Esophagus (tissue), 2 donors: ENCODE measurements around the gene SNAPC3. TPM values are rescaled to one million over a fixed set of nuclear protein-coding genes. Genes with fewer than 3 reads are reported as not detected.
"Not testable (repeated sequence)": the region's sequence is repeated elsewhere in the genome, so short reads cannot be mapped to it uniquely, and the experiment has no call there.

Experiments used
- H3K27ac ChIP-seq, 2 donors: one replicate each; pipeline ENCODE4 v1.5.1; 2013; ENCODE audit warnings: low read depth in 2 of 2, mild to moderate bottlenecking in 2 of 2, inconsistent platforms in 1 of 2, low read length in 1 of 2, moderate library complexity in 1 of 2
- H3K27me3 ChIP-seq, 2 donors: one replicate each; pipeline ENCODE4 v1.6.1; 2013; ENCODE audit warnings: low read length in 2 of 2, control low read depth in 1 of 2, mild to moderate bottlenecking in 1 of 2; ENCODE audit not compliant: insufficient read depth in 2 of 2, control insufficient read depth in 1 of 2
- H3K36me3 ChIP-seq, 2 donors: one replicate each; pipeline ENCODE4 v1.6.1; 2013; ENCODE audit warnings: low read length in 1 of 2; ENCODE audit not compliant: control insufficient read depth in 2 of 2, insufficient read depth in 2 of 2
- H3K4me1 ChIP-seq, 2 donors: one replicate each; pipeline ENCODE4 v1.6.1; 2013; ENCODE audit warnings: low read length in 1 of 2; ENCODE audit not compliant: control insufficient read depth in 2 of 2, insufficient read depth in 2 of 2
- H3K4me3 ChIP-seq, 2 donors: one replicate each; pipeline ENCODE4 v1.5.1; 2013; ENCODE audit warnings: low read length in 2 of 2, mild to moderate bottlenecking in 2 of 2, low read depth in 1 of 2, moderate library complexity in 1 of 2
- H3K9me3 ChIP-seq, 2 donors: one replicate each; pipeline ENCODE4 v1.6.1; 2013; ENCODE audit warnings: mild to moderate bottlenecking in 2 of 2, low read depth in 1 of 2, low read length in 1 of 2, moderate library complexity in 1 of 2; ENCODE audit not compliant: control insufficient read depth in 2 of 2, insufficient read depth in 1 of 2
- WGBS, 2 donors: extraction: QIAGEN DNeasy Blood & Tissue Kit; methylation state at CpG; one replicate each; pipeline ENCODE4 v1.1.7; 2013; 5-methylcytosine and 5-hydroxymethylcytosine counted together
- polyA plus RNA-seq, 2 donors: library from polyadenylated mRNA; stranded (reverse); fragments of 200-250 nt; gene quantifications; one replicate each; pipeline ENCODE4 v1.2.3, GENCODE V29; 2013
- donor health status: healthy with polysubstance abuse.
- donor health status: Bipolar disorder and iron deficiency.

SNAPC3 gene
- polyA plus RNA-seq, 2 donors, result 10.8 to 12.9 TPM

GRCh38 chr9:15420796-15421195, 1.9 kb upstream of the SNAPC3 start:
- no peaks in the 10 kb centered on the region for H3K9me3 ChIP-seq
- H3K27ac ChIP-seq, result no peak overlapping the region
- no peaks in the 10 kb centered on the region for H3K27me3 ChIP-seq
- no peak overlapping the region for H3K4me3 ChIP-seq
- WGBS, 2 donors, result 64 to 75% methylated on average over 5 of the region's 5 CpGs
- H3K36me3 ChIP-seq, result peaks cover 0 to under 1% of the 10 kb centered on the region in 2 donors
- no peaks in the 10 kb centered on the region for H3K4me1 ChIP-seq

GRCh38 chr9:15421532-15421931, 1.1 kb upstream of the SNAPC3 start:
- H3K9me3 ChIP-seq, result no peaks in the 10 kb centered on the region
- no peaks in the 10 kb centered on the region for H3K4me1 ChIP-seq
- H3K27ac ChIP-seq, result peak overlapping the region in 1 of 2 donors; percentile 93
- no peaks in the 10 kb centered on the region for H3K27me3 ChIP-seq
- peak overlapping the region in 1 of 2 donors; percentile 75 for H3K4me3 ChIP-seq
- H3K36me3 ChIP-seq, result peaks cover 0 to 5% of the 10 kb centered on the region in 2 donors
- WGBS, 2 donors, result 71 to 81% methylated on average over 6 of the region's 6 CpGs

- Histone ChIP-seq H3K4me3 (peak overlapping the region; percentile 75 to 98), H3K36me3 (peaks cover 0 to 5% of the 10 kb centered on the region in 2 donors), H3K9me3 (no peaks in the 10 kb centered on the region), H3K4me1 (no peaks in the 10 kb centered on the region), H3K27ac (peak overlapping the region; percentile 93 to 96), H3K27me3 (no peaks in the 10 kb centered on the region)
- WGBS, 2 donors, result 28 to 41% methylated on average over 9 of the region's 9 CpGs
These were observed 695 bp upstream of the SNAPC3 start for GRCh38 chr9:15421990-15422371.

- Histone ChIP-seq H3K27ac (peak overlapping the region; percentile 75 to 92), H3K36me3 (peaks cover 0 to 5% of the 10 kb centered on the region in 2 donors), H3K4me1 (no peaks in the 10 kb centered on the region), H3K4me3 (peak overlapping the region; percentile 75 to 98), H3K27me3 (no peaks in the 10 kb centered on the region), H3K9me3 (no peaks in the 10 kb centered on the region)
- WGBS, 2 donors, result 1 to 3% methylated on average over 18 of the region's 18 CpGs
These were observed 732 bp downstream of the SNAPC3 start for GRCh38 chr9:15423231-15423985.

- H3K36me3 ChIP-seq, result peaks cover 0 to 5% of the 10 kb centered on the region in 2 donors
- H3K4me3 ChIP-seq, result no peak overlapping the region
- peaks cover 0 to 2% of the 10 kb centered on the region in 2 donors for H3K4me1 ChIP-seq
- no peaks in the 10 kb centered on the region for H3K27me3 ChIP-seq
- no peak overlapping the region for H3K27ac ChIP-seq
- WGBS, 2 donors, result 74 to 92% methylated on average over 8 of the region's 8 CpGs
- no peaks in the 10 kb centered on the region for H3K9me3 ChIP-seq
These were observed 3.3 kb downstream of the SNAPC3 start for GRCh38 chr9:15426019-15426418.

- not testable (repeated sequence) for H3K36me3 ChIP-seq, H3K27ac ChIP-seq, H3K4me3 ChIP-seq, H3K9me3 ChIP-seq, H3K27me3 ChIP-seq, H3K4me1 ChIP-seq
- 88% methylated on average over 7 of the region's 7 CpGs for WGBS, 2 donors
These were observed 5.0 kb downstream of the SNAPC3 start for GRCh38 chr9:15427702-15428101.

GRCh38 chr9:15430920-15431844, 8.5 kb downstream of the SNAPC3 start:
- Histone ChIP-seq H3K4me1 (peaks cover 0 to 2% of the 10 kb centered on the region in 2 donors), H3K9me3 (no peaks in the 10 kb centered on the region), H3K36me3 (peaks cover 0 to under 1% of the 10 kb centered on the region in 2 donors), H3K4me3 (no peak overlapping the region), H3K27ac (peak overlapping the region; percentile 14 to 34), H3K27me3 (no peaks in the 10 kb centered on the region)
- 31 to 43% methylated on average over 5 of the region's 5 CpGs for WGBS, 2 donors

GRCh38 chr9:15433191-15433590, 10.5 kb downstream of the SNAPC3 start:
- Histone ChIP-seq H3K36me3 (no peaks in the 10 kb centered on the region), H3K4me1 (peaks cover 0 to 2% of the 10 kb centered on the region in 2 donors), H3K27ac (no peak overlapping the region), H3K9me3 (no peaks in the 10 kb centered on the region), H3K27me3 (no peaks in the 10 kb centered on the region), H3K4me3 (no peak overlapping the region)
- WGBS, 2 donors, result 86 to 87% methylated on average over 4 of the region's 4 CpGs

GRCh38 chr9:15433661-15434060, 11.0 kb downstream of the SNAPC3 start:
- 91 to 98% methylated on average over 3 of the region's 3 CpGs for whole genome bisulfite sequencing, 2 donors
- no peaks in the 10 kb centered on the region for H3K27me3 ChIP-seq
- H3K36me3 ChIP-seq, result no peaks in the 10 kb centered on the region
- H3K27ac ChIP-seq, result no peak overlapping the region
- no peaks in the 10 kb centered on the region for H3K9me3 ChIP-seq
- no peak overlapping the region for H3K4me3 ChIP-seq
- peaks cover 0 to 2% of the 10 kb centered on the region in 2 donors for H3K4me1 ChIP-seq
